ENCODE results near the gene CROCC2.

The CROCC2 gene

DNA sequence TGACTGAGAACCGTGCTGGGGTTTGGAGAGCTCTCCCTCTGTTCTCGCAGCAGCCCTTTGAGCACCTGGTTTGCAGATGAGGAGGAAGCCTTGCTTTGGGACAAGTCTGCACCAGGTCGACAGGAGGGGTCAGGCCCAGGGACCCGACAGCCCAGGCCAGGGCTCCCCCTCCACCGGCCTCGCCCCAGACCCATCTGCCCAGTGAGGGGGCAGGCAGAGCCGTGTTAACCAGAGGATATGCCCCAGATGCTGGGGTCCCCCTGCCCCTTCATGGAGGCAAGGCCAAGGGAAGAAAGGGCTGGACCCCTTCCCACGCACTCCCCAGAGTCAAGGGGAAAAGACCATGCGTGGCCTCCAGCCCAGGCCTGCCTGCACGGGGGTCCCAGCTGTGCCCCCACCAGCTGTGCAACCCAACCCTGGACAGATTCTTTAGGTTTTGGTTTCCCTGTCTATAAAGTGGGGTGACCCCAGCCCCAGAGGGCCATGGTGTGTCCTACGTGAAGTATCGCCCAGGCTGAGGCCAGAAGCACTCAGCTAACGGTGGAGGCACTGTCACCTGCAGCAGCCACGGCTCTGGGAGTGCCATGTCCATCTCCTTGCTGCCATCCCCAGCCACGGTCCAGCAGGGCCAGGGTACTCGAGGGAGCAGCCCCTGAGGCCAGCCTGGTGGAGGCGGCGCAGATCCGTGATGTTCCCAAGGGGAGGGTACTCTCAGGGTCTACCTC is 87.5 kb downstream of the CROCC2 start:
- Histone ChIP-seq H3K36me3 (ENCODE audit: control insufficient read depth in 1 of 2, insufficient read depth in 2 of 2, low read length in 2 of 2) (no peaks in the 10 kb centered on the region), H3K4me3 (ENCODE audit: low read depth in 1 of 2, low read length in 2 of 2) (no peak overlapping the region), H3K27me3 (ENCODE audit: low read depth, low read length) (no peaks in the 10 kb centered on the region), H3K4me1 (ENCODE audit: control insufficient read depth in 1 of 2, insufficient read depth in 2 of 2, low read length in 2 of 2) (peaks cover 0 to 9% of the 10 kb centered on the region in 2 donors), H3K9me3 (ENCODE audit: control insufficient read depth in 1 of 2, low read length in 2 of 2) (peaks cover 0 to 3% of the 10 kb centered on the region in 2 donors), H3K27ac (ENCODE audit: low read length) (no peak overlapping the region)

DNA sequence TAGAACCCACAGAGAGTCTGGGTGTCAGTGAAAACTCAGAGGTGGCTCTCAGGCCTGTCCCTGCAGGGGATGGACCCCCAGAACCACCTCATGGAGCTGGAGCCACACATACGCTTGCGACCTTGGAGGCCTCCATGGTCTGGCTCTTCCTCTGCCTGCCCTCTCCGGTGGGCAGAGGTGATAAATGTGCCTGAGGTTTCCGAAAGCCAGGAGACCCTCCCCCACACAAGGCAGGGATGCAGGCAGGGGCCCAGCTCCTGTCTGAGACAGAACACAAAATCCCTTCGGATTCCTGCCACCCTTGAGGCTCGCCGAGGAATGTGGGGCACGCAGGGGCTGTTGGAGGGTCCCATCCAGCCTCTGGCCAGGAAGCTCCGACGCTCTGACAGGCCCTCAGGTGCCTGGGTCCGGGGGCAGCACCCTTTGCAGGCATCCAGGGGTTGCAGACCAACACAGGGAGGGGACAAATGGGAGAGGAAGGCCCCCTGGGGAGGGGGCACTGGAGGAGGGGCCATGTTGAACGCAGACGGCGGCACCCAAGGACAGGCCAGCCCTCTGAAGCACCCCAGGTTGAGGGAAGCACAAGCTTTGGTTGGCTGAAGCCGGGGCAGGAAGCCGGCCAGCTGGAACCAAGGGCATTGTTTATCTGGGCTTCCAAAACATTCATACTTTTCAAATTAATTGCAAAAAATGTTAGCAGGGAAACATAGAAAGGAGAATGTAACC is 88.2 kb downstream of the CROCC2 start:
- Histone ChIP-seq H3K36me3 (ENCODE audit: control insufficient read depth in 1 of 2, insufficient read depth in 2 of 2, low read length in 2 of 2) (no peaks in the 10 kb centered on the region), H3K4me1 (ENCODE audit: control insufficient read depth in 1 of 2, insufficient read depth in 2 of 2, low read length in 2 of 2) (peaks cover 0 to 9% of the 10 kb centered on the region in 2 donors), H3K9me3 (ENCODE audit: control insufficient read depth in 1 of 2, low read length in 2 of 2) (no peaks in the 10 kb centered on the region), H3K27ac (ENCODE audit: low read length) (no peak overlapping the region), H3K27me3 (ENCODE audit: low read depth, low read length) (no peaks in the 10 kb centered on the region), H3K4me3 (ENCODE audit: low read depth in 1 of 2, low read length in 2 of 2) (no peak overlapping the region)

DNA sequence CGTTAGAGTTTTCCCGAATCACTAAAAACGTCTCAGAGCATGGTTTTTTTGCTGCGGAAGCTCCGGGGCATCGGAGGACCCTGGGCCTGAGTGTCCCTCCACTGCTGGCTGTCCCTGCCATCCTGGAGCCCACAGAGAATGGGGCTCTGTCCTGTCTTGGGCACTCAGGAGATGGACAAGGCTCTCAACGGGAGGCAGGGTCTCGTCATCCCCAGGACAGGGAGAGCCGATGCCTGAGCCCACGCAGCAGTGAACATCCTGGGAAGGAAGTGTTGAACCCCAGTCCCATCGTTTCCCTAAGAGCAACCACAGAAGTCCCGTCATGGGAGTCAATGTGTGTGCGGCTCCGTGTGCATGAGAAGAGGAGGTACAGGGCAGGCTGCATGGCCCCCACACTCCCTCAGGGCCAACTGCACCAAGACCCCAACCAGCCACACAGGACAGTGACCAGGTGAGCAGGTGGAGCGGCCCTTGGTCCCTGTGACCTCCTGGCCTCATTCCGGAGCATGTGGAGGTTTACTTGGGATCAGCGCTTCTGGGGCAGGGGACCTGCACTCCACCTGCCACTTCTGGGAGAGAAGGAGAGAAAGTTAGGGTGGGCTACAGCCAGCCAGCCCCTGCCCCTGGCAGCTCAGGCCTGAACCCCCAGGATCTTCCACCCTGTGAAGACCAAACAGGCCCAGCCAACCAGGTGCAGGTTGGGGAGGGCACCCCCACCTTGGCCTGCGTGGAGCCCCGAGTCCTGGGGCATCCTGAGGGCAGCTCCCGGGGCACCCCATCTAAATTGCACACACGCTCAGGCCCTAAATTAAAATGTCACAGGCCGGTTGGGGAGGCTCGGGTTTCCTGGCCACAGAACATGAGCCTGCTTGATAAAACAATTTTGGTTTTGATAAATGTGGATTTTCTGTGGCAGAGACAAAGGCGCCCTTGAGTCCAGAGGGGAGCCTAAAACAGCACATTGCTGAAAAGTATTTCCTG is 89.2 kb downstream of the CROCC2 start:
- Histone ChIP-seq H3K27me3 (ENCODE audit: low read depth, low read length) (peaks cover 5% of the 10 kb centered on the region), H3K36me3 (ENCODE audit: control insufficient read depth in 1 of 2, insufficient read depth in 2 of 2, low read length in 2 of 2) (no peaks in the 10 kb centered on the region), H3K4me1 (ENCODE audit: control insufficient read depth in 1 of 2, insufficient read depth in 2 of 2, low read length in 2 of 2) (peaks cover 0 to 9% of the 10 kb centered on the region in 2 donors), H3K27ac (ENCODE audit: low read length) (no peak overlapping the region), H3K4me3 (ENCODE audit: low read depth in 1 of 2, low read length in 2 of 2) (no peak overlapping the region), H3K9me3 (ENCODE audit: control insufficient read depth in 1 of 2, low read length in 2 of 2) (no peaks in the 10 kb centered on the region)

DNA sequence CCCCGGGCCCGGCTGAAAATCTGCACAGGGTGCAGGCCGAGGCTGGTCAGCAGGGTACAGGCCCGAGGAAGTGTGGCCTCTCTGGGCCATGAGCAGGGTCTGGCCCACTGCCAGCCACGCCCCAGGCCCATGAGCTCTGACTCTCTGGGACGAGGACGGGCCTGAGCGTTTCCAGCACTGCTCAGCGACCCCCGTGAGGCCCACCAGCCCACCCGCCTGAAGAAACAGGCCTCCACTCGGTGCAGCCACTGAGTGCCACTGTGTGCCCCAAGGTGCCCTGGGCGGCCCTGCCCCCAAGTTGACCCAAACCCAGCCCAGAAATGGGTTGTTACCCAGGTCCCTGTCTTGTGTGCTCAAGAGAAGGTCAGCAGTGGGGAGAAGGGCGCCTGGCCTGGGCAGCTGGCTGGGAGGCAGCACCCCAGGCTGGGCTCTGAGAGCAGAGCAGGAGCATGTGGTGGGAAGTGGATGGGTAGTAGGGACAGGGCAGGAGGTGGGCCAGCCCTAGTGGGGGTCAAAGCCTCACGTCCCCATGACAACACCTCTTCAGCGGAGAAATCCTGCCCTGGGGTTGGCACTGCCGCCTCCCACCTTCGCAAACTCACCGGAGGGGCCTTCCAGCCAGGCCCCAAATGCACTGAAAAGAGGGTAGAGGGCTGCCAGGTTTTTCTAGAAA is 90.2 kb downstream of the CROCC2 start:
- no peak overlapping the region for H3K4me3 ChIP-seq (ENCODE audit: low read depth in 1 of 2, low read length in 2 of 2)
- H3K4me1 ChIP-seq (ENCODE audit: control insufficient read depth in 1 of 2, insufficient read depth in 2 of 2, low read length in 2 of 2): peaks cover 0 to 9% of the 10 kb centered on the region in 2 donors
- H3K9me3 ChIP-seq (ENCODE audit: control insufficient read depth in 1 of 2, low read length in 2 of 2): no peaks in the 10 kb centered on the region
- H3K36me3 ChIP-seq (ENCODE audit: control insufficient read depth in 1 of 2, insufficient read depth in 2 of 2, low read length in 2 of 2): no peaks in the 10 kb centered on the region
- H3K27me3 ChIP-seq (ENCODE audit: low read depth, low read length): peaks cover 5% of the 10 kb centered on the region
- H3K27ac ChIP-seq (ENCODE audit: low read length): no peak overlapping the region

DNA sequence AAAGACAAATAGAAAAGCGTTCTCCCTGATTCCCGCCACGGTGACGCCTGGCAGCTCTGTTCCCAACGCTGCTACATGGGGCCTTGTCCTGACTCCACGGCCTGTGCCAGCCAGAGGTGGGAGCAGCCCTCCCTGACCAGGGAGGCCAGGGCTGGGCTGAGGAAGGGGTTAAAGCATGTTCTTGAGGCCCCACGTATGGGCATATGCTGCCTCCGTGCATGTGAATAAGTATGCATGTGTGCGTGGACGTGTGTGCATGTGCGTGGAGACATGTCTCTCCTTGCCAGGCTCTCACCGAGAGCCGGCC is 90.7 kb downstream of the CROCC2 start:
- H3K9me3 ChIP-seq (ENCODE audit: control insufficient read depth in 1 of 2, low read length in 2 of 2): no peaks in the 10 kb centered on the region
- no peak overlapping the region for H3K4me3 ChIP-seq (ENCODE audit: low read depth in 1 of 2, low read length in 2 of 2)
- H3K4me1 ChIP-seq (ENCODE audit: control insufficient read depth in 1 of 2, insufficient read depth in 2 of 2, low read length in 2 of 2): peaks cover 0 to 9% of the 10 kb centered on the region in 2 donors

DNA sequence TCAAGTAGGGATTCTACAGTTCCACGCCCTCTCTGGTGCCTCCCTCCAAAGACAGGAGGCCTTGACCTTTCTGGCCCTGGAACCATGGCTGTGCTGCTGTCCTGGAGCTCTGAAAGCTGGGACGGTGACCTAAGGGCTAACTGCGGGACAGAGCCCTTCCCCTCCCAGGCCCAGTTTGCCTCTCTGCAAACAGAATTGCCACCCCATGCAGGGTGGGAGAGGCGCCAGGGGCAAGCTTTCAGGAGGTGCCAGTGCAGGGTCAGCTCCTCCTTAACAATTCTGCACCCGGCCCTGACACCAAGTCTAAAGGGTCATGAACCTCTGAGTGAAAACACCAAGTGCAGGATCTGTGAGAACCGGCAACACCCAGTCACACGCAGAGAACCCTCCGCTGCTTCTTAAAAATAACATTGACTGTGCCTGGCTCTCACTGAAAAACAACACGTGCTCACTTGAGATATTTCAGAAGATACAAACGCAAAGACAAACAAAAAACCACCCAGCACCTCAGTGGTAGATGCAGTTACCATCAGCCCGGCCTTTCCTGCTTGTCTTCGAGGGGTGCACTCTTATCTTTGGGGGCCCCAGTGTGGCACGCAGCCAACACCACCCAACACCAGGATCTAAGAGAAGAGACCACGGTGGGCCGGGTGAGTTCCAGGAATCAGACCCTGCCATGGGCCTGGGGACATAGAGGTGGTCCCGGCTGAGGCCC is 91.2 kb downstream of the CROCC2 start:
- no peak overlapping the region for H3K27ac ChIP-seq (ENCODE audit: low read length)
- peaks cover 0 to 9% of the 10 kb centered on the region in 2 donors for H3K4me1 ChIP-seq (ENCODE audit: control insufficient read depth in 1 of 2, insufficient read depth in 2 of 2, low read length in 2 of 2)
- peak overlapping the region in 1 of 2 donors; percentile 30 for H3K4me3 ChIP-seq (ENCODE audit: low read depth in 1 of 2, low read length in 2 of 2)

More for the DNA sequence above, 90.7 kb downstream of the CROCC2 start:
- Histone ChIP-seq H3K36me3 (ENCODE audit: control insufficient read depth in 1 of 2, insufficient read depth in 2 of 2, low read length in 2 of 2) (no peaks in the 10 kb centered on the region), H3K27ac (ENCODE audit: low read length) (no peak overlapping the region), H3K27me3 (ENCODE audit: low read depth, low read length) (peaks cover 5% of the 10 kb centered on the region)

DNA sequence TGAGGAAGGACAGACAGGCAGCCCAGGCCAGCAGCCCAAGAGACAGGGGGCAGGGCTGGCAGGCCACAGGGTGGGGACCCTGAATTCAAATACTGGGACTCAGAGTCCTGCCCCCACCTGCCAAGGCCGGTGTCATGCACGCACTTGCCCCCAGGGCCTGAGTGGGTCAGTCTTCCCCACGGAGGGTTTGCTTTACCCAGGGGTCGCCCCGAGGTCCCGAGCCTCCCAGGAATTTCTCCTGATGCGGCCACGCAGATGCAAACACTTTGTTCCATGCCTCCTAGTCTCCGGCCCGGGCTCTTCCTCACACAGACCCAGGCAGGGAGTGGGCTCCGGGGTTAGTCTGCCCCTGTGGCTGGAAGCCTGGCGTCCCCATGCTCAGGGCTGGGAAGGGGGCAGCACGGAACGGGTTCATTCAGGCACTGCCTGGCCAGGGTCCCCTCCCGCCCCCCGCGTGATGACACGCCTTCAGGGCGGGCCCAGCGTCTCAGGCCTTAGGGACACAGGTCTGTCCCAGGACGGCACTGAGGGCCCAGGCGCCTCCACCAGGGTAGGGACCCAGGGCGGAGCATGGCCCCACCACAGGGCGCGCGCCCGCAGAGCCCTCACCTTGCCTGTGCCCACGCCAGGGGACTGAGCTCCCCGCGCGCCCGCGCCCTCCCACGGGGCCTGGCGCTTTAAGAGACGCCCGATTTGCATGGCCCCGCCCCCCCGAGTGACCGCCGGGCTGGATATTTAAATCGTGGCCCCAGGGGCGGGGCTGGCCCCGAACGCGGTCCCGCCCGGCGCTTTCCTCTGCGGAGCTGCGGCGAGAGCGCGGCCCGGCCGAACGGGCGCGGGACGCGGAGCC is 91.9 kb downstream of the CROCC2 start, which contains the start of gene SNED1:
SNED1 (plus strand) TSS at position 763 of the 850 bp plus-strand sequence. CDS start 220 bp downstream, outside the sequence.
- Histone ChIP-seq H3K4me3 (ENCODE audit: low read depth in 1 of 2, low read length in 2 of 2) (peak within 1 kb of the TSS; percentile 30 to 68), H3K27ac (ENCODE audit: low read length) (no peak within 1 kb of the TSS), H3K9me3 (ENCODE audit: control insufficient read depth in 1 of 2, low read length in 2 of 2) (peaks cover under 1% of the 10 kb centered on the region in 2 donors), H3K27me3 (ENCODE audit: low read depth, low read length) (peaks cover 5% of the 10 kb centered on the region), H3K36me3 (ENCODE audit: control insufficient read depth in 1 of 2, insufficient read depth in 2 of 2, low read length in 2 of 2) (no peaks in the 10 kb centered on the region), H3K4me1 (ENCODE audit: control insufficient read depth in 1 of 2, insufficient read depth in 2 of 2, low read length in 2 of 2) (peaks cover 0 to 9% of the 10 kb centered on the region in 2 donors)

More for the DNA sequence above, 91.2 kb downstream of the CROCC2 start:
- H3K27me3 ChIP-seq (ENCODE audit: low read depth, low read length): peaks cover 5% of the 10 kb centered on the region
- H3K36me3 ChIP-seq (ENCODE audit: control insufficient read depth in 1 of 2, insufficient read depth in 2 of 2, low read length in 2 of 2): no peaks in the 10 kb centered on the region
- no peaks in the 10 kb centered on the region for H3K9me3 ChIP-seq (ENCODE audit: control insufficient read depth in 1 of 2, low read length in 2 of 2)

DNA sequence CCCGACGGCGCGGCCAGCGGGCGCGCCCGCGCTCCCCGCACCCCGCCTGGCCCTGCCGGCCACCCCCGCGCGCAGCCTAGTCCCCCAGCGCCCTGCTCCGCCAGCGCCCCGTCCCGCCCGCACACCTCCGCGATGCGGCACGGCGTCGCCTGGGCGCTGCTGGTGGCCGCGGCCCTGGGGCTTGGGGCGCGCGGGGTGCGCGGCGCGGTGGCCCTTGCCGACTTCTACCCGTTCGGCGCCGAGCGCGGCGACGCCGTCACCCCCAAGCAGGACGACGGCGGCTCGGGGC is 92.5 kb downstream of the CROCC2 start:
- H3K9me3 ChIP-seq (ENCODE audit: control insufficient read depth in 1 of 2, low read length in 2 of 2): peaks cover 6% of the 10 kb centered on the region in 2 donors
- peaks cover 5% of the 10 kb centered on the region for H3K27me3 ChIP-seq (ENCODE audit: low read depth, low read length)
- H3K4me1 ChIP-seq (ENCODE audit: control insufficient read depth in 1 of 2, insufficient read depth in 2 of 2, low read length in 2 of 2): peaks cover 0 to 9% of the 10 kb centered on the region in 2 donors
- H3K4me3 ChIP-seq (ENCODE audit: low read depth in 1 of 2, low read length in 2 of 2): peak overlapping the region in 1 of 2 donors; percentile 68
- peaks cover 0 to under 1% of the 10 kb centered on the region in 2 donors for H3K36me3 ChIP-seq (ENCODE audit: control insufficient read depth in 1 of 2, insufficient read depth in 2 of 2, low read length in 2 of 2)
- H3K27ac ChIP-seq (ENCODE audit: low read length): no peak overlapping the region

DNA sequence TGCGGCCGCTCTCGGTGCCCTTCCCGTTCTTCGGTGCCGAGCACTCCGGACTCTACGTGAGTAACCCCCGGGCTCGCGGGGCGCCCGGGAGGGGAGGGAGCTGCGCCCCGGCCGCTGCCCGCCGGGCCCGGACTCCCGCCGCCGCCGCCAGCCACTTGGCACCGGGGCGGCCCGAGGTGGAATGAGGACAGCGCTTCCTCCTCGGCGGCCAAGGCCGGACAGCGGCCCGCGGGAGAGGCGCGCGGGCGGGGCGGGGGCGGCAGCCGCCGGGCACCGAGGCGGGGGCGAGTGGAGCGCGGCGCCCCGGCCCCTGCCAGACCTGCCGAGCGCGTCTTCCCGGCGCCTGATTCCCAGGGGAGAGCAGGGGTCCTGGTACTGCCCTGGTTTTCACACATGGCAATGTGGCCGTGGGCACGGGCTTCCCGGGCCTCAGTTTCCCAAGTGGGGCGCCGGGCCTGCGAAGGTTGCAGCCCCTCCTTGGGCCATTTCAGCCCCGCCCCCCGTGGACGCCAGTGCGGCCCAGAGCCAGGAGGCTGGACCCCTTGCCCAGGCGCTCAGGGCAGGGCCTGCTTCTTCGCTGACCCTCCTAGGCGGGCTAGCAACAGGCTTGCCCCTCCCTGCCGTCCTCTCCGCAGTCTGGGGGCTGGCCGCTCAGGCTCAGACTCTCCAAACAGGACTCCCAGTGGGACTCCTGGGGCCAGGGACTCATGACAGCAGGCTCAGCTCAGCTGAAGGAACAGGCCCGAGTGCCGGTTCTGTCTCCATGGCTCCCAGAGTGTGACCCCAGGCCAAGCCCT is 93.1 kb downstream of the CROCC2 start:
- Histone ChIP-seq H3K27me3 (ENCODE audit: low read depth, low read length) (peaks cover 5% of the 10 kb centered on the region), H3K27ac (ENCODE audit: low read length) (no peak overlapping the region), H3K4me1 (ENCODE audit: control insufficient read depth in 1 of 2, insufficient read depth in 2 of 2, low read length in 2 of 2) (peaks cover 0 to 9% of the 10 kb centered on the region in 2 donors)

More for the DNA sequence above, 93.1 kb downstream of the CROCC2 start:
- Histone ChIP-seq H3K36me3 (ENCODE audit: control insufficient read depth in 1 of 2, insufficient read depth in 2 of 2, low read length in 2 of 2) (peaks cover 0 to 4% of the 10 kb centered on the region in 2 donors), H3K4me3 (ENCODE audit: low read depth in 1 of 2, low read length in 2 of 2) (peak overlapping the region; percentile 30 to 51), H3K9me3 (ENCODE audit: control insufficient read depth in 1 of 2, low read length in 2 of 2) (peaks cover 11% of the 10 kb centered on the region in 2 donors)
